B cell (primary cell): ENCODE data around the gene LRCH3. TPM values are rescaled to one million over a fixed set of nuclear protein-coding genes. Genes with fewer than 3 reads are reported as not detected.

Experiments
- ATAC-seq: fragments of 200-7000 bp; cut with Tn5 transposase; one replicate; pipeline ENCODE4 v1.10.0; 2021; ENCODE audit warnings: low read depth, mild to moderate bottlenecking, moderate number of reproducible peaks, moderate library complexity
- CTCF ChIA-PET: fragments of 350-600 bp; sonication (Branson Sonifier 250); formaldehyde crosslinking; loops from one replicate; lab custom pipeline; 2021; ENCODE audit warnings: antibody characterized with exemption, inconsistent platforms; lab: Charles Lee
- POLR2A ChIA-PET: fragments of 350-600 bp; sonication (Branson Sonifier 250); formaldehyde crosslinking; loops from one replicate; lab custom pipeline; 2021; ENCODE audit warnings: antibody characterized with exemption; lab: Charles Lee
- DNase-seq: peaks from one replicate; pipeline ENCODE4 v3.0.0; 2013
- H2AFZ ChIP-seq: 2 replicates; pipeline ENCODE4 v1.6.1; 2012; ENCODE audit warnings: mild to moderate bottlenecking, low read depth, low read length; ENCODE audit not compliant: insufficient read depth, poor library complexity, severe bottlenecking
- H3K27ac ChIP-seq, 2 donors: 1 replicate in 1 of 2; 2 replicates in 1 of 2; pipeline ENCODE4 v1.5.1; 2012 to 2013; ENCODE audit warnings: low read length in 2 of 2, mild to moderate bottlenecking in 2 of 2, moderate library complexity in 1 of 2
- H3K27me3 ChIP-seq, 4 experiments: fragments of 200-600 bp in 1 of 4; sonication (generic) in 1 of 4; replicated peaks in 1 of 4; 1 replicate in 2 of 4; 2 replicates in 2 of 4; pipeline versions ENCODE4 v1.6.1 to v1.7.0; 2013 to 2016; ENCODE audit warnings: low read length in 3 of 4, mild to moderate bottlenecking in 2 of 4, mixed read lengths in 1 of 4, moderate library complexity in 1 of 4; ENCODE audit not compliant: insufficient read depth in 4 of 4, control insufficient read depth in 3 of 4; ENCODE audit errors: control extremely low read depth in 1 of 4
- H3K36me3 ChIP-seq, 2 experiments: replicated peaks in 1 of 2; 1 replicate in 1 of 2; 2 replicates in 1 of 2; pipeline versions ENCODE4 v1.6.1 to v1.7.1; 2013; ENCODE audit warnings: low read length in 1 of 2; ENCODE audit not compliant: insufficient read depth in 2 of 2, control insufficient read depth in 1 of 2; ENCODE audit errors: control extremely low read depth in 1 of 2, extremely low read depth in 1 of 2
- H3K4me1 ChIP-seq, 2 donors: fragments of 200-600 bp in 1 of 2; sonication (generic) in 1 of 2; 1 replicate in 1 of 2; 2 replicates in 1 of 2; pipeline versions ENCODE4 v1.5.1 to v1.6.1; 2013 to 2017; ENCODE audit warnings: low read length in 2 of 2; ENCODE audit not compliant: control insufficient read depth in 2 of 2, insufficient read depth in 2 of 2
- H3K4me2 ChIP-seq: replicated peaks from 2 replicates; pipeline ENCODE3; 2012; ENCODE audit warnings: mild to moderate bottlenecking, low read depth, low read length; ENCODE audit not compliant: poor library complexity, severe bottlenecking
- H3K4me3 ChIP-seq, 5 experiments: fragments of 200-600 bp in 1 of 5; sonication (generic) in 1 of 5; 1 replicate in 3 of 5; 2 replicates in 2 of 5; pipeline versions ENCODE4 v1.5.1 to v1.7.0; 2011 to 2016; ENCODE audit warnings: low read length in 4 of 5, mild to moderate bottlenecking in 4 of 5, low read depth in 2 of 5, control low read depth in 1 of 5, moderate library complexity in 1 of 5; ENCODE audit not compliant: insufficient read depth in 1 of 5; ENCODE audit errors: control extremely low read depth in 1 of 5, extremely low read depth in 1 of 5
- H3K79me2 ChIP-seq: fragments of 200-600 bp; sonication (generic); one replicate; pipeline ENCODE4 v1.6.0; 2016; ENCODE audit warnings: low read length; ENCODE audit not compliant: control insufficient read depth, insufficient read depth
- H3K9ac ChIP-seq: fragments of 200-600 bp; sonication (generic); 2 replicates; pipeline ENCODE4 v1.6.1; 2017; ENCODE audit warnings: mild to moderate bottlenecking, low read length, moderate library complexity
- H3K9me3 ChIP-seq, 3 donors: one replicate each; pipeline versions ENCODE4 v1.6.1 to v1.7.1; 2013; ENCODE audit warnings: low read length in 2 of 3; ENCODE audit not compliant: control insufficient read depth in 2 of 3, insufficient read depth in 1 of 3; ENCODE audit errors: control extremely low read depth in 1 of 3
- H4K20me1 ChIP-seq: 2 replicates; pipeline ENCODE4 v1.6.0; 2012; ENCODE audit warnings: mild to moderate bottlenecking, low read length; ENCODE audit not compliant: insufficient read depth, control insufficient read depth, poor library complexity, severe bottlenecking
- H3K27ac Mint-ChIP-seq: one replicate; pipeline ENCODE4 v1.8.0; 2021; ENCODE audit warnings: mixed read lengths
- H3K27me3 Mint-ChIP-seq: one replicate; pipeline ENCODE4 v1.8.0; 2021; ENCODE audit warnings: mixed read lengths
- H3K4me1 Mint-ChIP-seq: one replicate; pipeline ENCODE4 v1.8.0; 2021; ENCODE audit warnings: mixed read lengths
- H3K4me3 Mint-ChIP-seq: one replicate; pipeline ENCODE4 v1.8.0; 2021; ENCODE audit warnings: mixed read lengths
- H3K9me3 Mint-ChIP-seq: one replicate; pipeline ENCODE4 v1.8.0; 2022; ENCODE audit warnings: mixed read lengths; ENCODE audit not compliant: insufficient read depth
- EZH2 ChIP-seq: IDR thresholded peaks from 2 replicates; pipeline ENCODE4 v1.6.1; 2012; ENCODE audit warnings: borderline replicate concordance, low read depth, mild to moderate bottlenecking, moderate library complexity, low read length; ENCODE audit not compliant: insufficient read depth, poor library complexity, severe bottlenecking
- WGBS: methylation state at CpG from one replicate; pipeline ENCODE4 v1.1.5; 2013; ENCODE audit warnings: missing lambda C conversion rate; ENCODE audit not compliant: insufficient coverage; 5-methylcytosine and 5-hydroxymethylcytosine counted together
- intact Hi-C: fragments of 100-400 bp; cut with micrococcal nuclease; formaldehyde crosslinking; loops from one replicate; pipeline ENCODE4 v1.10.0; 2022
- polyA plus RNA-seq: library from polyadenylated mRNA; depleted of rRNA; stranded (reverse); fragments of >200 nt; gene quantifications from 2 replicates; pipeline ENCODE4 v1.2.3, GENCODE V29; 2012
- total RNA-seq, 2 donors: library from RNA; stranded (reverse); fragments of 120-200 nt in 1 of 2; gene quantifications; 1 replicate in 1 of 2; 2 replicates in 1 of 2; pipeline versions ENCODE4 v1.2.3 to v1.2.4, GENCODE V29; 2013 to 2022
- TF ChIP-seq, protein P1 (sequence below): fragments of 200-600 bp; IDR thresholded peaks from one replicate; pipeline ENCODE4 v1.8.0; 2022; ENCODE audit warnings: antibody characterized with exemption, mild to moderate bottlenecking

LRCH3 gene
- total and polyA plus RNA-seq, 2 donors (not counting 1 experiment from before 2014, with no cell fraction given), result 30.1 to 136 TPM

DNA sequence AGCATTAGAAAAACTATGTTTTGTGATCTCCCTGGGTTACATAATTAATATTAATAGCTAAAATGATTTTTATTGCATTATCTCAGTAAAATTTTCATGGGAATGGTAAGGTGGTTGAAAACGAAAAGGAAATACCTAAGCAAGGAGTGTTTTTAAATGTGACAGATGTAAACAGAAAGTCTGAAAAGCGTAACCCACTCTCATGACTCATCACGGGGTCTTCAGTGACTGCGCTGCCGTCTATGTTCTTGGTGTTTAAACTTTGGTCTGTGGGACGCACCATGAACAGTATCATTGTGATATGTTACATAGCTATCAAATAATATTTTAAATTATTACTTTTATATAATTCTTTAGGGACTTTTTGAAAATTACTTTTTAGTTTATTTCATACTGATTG is 19.8 kb downstream of the LRCH3 start:
- WGBS, result no CpG with 5 or more reads among the region's 6 CpGs
- POLR2A ChIA-PET, result no interaction called here
- no peaks in the 10 kb centered on the region for H3K27me3 Mint-ChIP-seq
- H3K36me3 ChIP-seq, result peaks cover 3 to 6% of the 10 kb centered on the region in 2 experiments
- intact Hi-C loops, result no loop called here
- DNase-seq, result no peak
- H3K4me3 ChIP-seq, result no peak overlapping the region
- H3K27me3 ChIP-seq, result no peaks in the 10 kb centered on the region
- H3K4me2 ChIP-seq, result no peak overlapping the region
- no peak overlapping the region for H2AFZ ChIP-seq
- no peak overlapping the region for H3K9ac ChIP-seq
- TF ChIP-seq, protein P1, sequence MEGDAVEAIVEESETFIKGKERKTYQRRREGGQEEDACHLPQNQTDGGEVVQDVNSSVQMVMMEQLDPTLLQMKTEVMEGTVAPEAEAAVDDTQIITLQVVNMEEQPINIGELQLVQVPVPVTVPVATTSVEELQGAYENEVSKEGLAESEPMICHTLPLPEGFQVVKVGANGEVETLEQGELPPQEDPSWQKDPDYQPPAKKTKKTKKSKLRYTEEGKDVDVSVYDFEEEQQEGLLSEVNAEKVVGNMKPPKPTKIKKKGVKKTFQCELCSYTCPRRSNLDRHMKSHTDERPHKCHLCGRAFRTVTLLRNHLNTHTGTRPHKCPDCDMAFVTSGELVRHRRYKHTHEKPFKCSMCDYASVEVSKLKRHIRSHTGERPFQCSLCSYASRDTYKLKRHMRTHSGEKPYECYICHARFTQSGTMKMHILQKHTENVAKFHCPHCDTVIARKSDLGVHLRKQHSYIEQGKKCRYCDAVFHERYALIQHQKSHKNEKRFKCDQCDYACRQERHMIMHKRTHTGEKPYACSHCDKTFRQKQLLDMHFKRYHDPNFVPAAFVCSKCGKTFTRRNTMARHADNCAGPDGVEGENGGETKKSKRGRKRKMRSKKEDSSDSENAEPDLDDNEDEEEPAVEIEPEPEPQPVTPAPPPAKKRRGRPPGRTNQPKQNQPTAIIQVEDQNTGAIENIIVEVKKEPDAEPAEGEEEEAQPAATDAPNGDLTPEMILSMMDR, result no peak
- TF ChIP-seq EZH2, result no peak
- no peaks in the 10 kb centered on the region for H3K9me3 ChIP-seq
- peaks cover 37% of the 10 kb centered on the region for H3K4me1 Mint-ChIP-seq
- peaks cover 93% of the 10 kb centered on the region for H3K79me2 ChIP-seq
- no peaks in the 10 kb centered on the region for H3K9me3 Mint-ChIP-seq
- H3K27ac Mint-ChIP-seq, result no peak overlapping the region
- peaks cover 9% of the 10 kb centered on the region in 2 donors for H3K4me1 ChIP-seq
- peaks cover 51% of the 10 kb centered on the region for H4K20me1 ChIP-seq
- H3K4me3 Mint-ChIP-seq, result no peak overlapping the region
- CTCF ChIA-PET, result interaction anchor here (1.2 kb wide), 1 partner anchor 10 kb away, joined by 3 read pairs; no protein-coding TSS in a partner anchor
- H3K27ac ChIP-seq, result no peak overlapping the region
- ATAC-seq, result no peak

DNA sequence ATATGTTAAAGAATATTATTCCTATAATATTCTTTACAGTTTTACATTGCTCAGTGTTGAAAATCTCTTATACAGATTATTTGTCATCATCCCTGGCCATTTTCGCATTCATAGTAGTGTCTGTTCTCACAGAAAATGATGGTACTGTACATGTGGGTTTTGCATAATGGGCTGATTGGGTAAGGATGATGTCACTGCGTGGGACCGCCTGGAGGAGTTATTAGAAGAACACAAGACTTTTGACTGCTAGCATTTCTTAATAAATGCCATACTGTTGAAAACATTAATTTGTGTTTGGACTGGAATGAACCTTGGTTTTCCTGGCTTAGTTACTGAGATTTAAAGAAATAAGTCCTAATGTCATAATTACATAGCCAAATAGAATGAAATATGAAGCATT is 20.3 kb downstream of the LRCH3 start:
- Histone ChIP-seq H2AFZ (no peak overlapping the region), H3K79me2 (peaks cover 90% of the 10 kb centered on the region), H4K20me1 (peaks cover 56% of the 10 kb centered on the region), H3K27ac (no peak overlapping the region), H3K9me3 (no peaks in the 10 kb centered on the region), H3K4me2 (no peak overlapping the region), H3K4me1 (peaks cover 9% of the 10 kb centered on the region in 2 donors), H3K4me3 (no peak overlapping the region), H3K36me3 (peaks cover 5 to 6% of the 10 kb centered on the region in 2 experiments), H3K9ac (no peak overlapping the region), H3K27me3 (no peaks in the 10 kb centered on the region)
- Mint-ChIP-seq H3K27me3 (no peaks in the 10 kb centered on the region), H3K9me3 (no peaks in the 10 kb centered on the region), H3K4me1 (peaks cover 37% of the 10 kb centered on the region), H3K4me3 (no peak overlapping the region), H3K27ac (no peak overlapping the region)
- no peak for TF ChIP-seq EZH2
- DNase-seq (no peak), ATAC-seq (no peak)
- CTCF ChIA-PET, result no interaction called here
- WGBS, result no CpG with 5 or more reads among the region's 3 CpGs
- intact Hi-C loops, result no loop called here
- POLR2A ChIA-PET, result no interaction called here
